Colonic mucosa (tissue), 4 donors: ENCODE results near the gene EDA. TPM values are rescaled to one million over a fixed set of nuclear protein-coding genes. Genes with fewer than 3 reads are reported as not detected.

Source experiments
- DNase-seq: peaks from one replicate; pipeline ENCODE4 v3.0.0-alpha.2; 2020
- H3K27ac ChIP-seq: fragments of 200-600 bp; one replicate; pipeline ENCODE4 v1.8.0; 2021
- H3K27me3 ChIP-seq: fragments of 200-600 bp; one replicate; pipeline ENCODE4 v1.8.0; 2021
- H3K36me3 ChIP-seq: fragments of 200-600 bp; one replicate; pipeline ENCODE4 v1.8.0; 2021
- H3K4me1 ChIP-seq: fragments of 200-600 bp; one replicate; pipeline ENCODE4 v1.8.0; 2021; ENCODE audit warnings: mild to moderate bottlenecking
- H3K4me3 ChIP-seq: fragments of 200-600 bp; one replicate; pipeline ENCODE4 v1.8.0; 2021
- H3K9ac ChIP-seq, 2 donors: one replicate each; pipeline ENCODE4 v1.7.0; 2013; ENCODE audit warnings: control low read depth in 2 of 2, low read depth in 2 of 2, low read length in 2 of 2
- H3K9me3 ChIP-seq: fragments of 200-600 bp; one replicate; pipeline ENCODE4 v1.8.0; 2021
- CTCF ChIP-seq: fragments of 200-600 bp; IDR thresholded peaks from one replicate; pipeline ENCODE4 v1.8.0; 2022; ENCODE audit warnings: antibody characterized with exemption, mild to moderate bottlenecking
- intact Hi-C: fragments of 100-400 bp; cut with DNase I; formaldehyde crosslinking; loops from one replicate; pipeline ENCODE4 v1.14.1; 2022
- total RNA-seq, 2 donors: library from RNA; stranded (reverse); fragmentation: NEBNext Ultra II Directional in 1 of 2; extraction: Animal tissue kit (Norgen Biotek cat#: 25700) in 1 of 2; gene quantifications; one replicate each; pipeline ENCODE4 v1.2.1, GENCODE V29; 2021
- donor health status: healthy.
- donor health status: DM: no; HTN: no; CAD: no.
- donor health status: DM: no; HTN: no; CAD: no.

The EDA gene
- total RNA-seq, 2 donors from 2014 or later = 1.6 to 1.9 TPM

GRCh38 chrX:69961365-69962072 lies 345.6 kb downstream of the EDA start:
- Histone ChIP-seq H3K9me3 (no peaks in the 10 kb centered on the region), H3K36me3 (no peaks in the 10 kb centered on the region), H3K4me1 (no peaks in the 10 kb centered on the region), H3K4me3 (no peak overlapping the region), H3K27me3 (no peaks in the 10 kb centered on the region), H3K9ac (no peak overlapping the region), H3K27ac (no peak overlapping the region)
- no peak for TF ChIP-seq CTCF
- DNase-seq = no peak
- intact Hi-C loops = no loop called here

- Histone ChIP-seq H3K27ac (no peak overlapping the region), H3K9me3 (no peaks in the 10 kb centered on the region), H3K4me1 (no peaks in the 10 kb centered on the region), H3K9ac (no peak overlapping the region), H3K4me3 (no peak overlapping the region), H3K36me3 (no peaks in the 10 kb centered on the region), H3K27me3 (no peaks in the 10 kb centered on the region)
- intact Hi-C loops = no loop called here
- DNase-seq = no peak
- TF ChIP-seq CTCF = no peak
These were observed 353.0 kb downstream of the EDA start for GRCh38 chrX:69968950-69969349.

- H3K4me1 ChIP-seq = no peaks in the 10 kb centered on the region
- H3K36me3 ChIP-seq = no peaks in the 10 kb centered on the region
- H3K27me3 ChIP-seq = no peaks in the 10 kb centered on the region
- no peak overlapping the region for H3K27ac ChIP-seq
- no peak overlapping the region for H3K4me3 ChIP-seq
- intact Hi-C loops = no loop called here
- H3K9ac ChIP-seq = no peak overlapping the region
- no peaks in the 10 kb centered on the region for H3K9me3 ChIP-seq
- TF ChIP-seq CTCF = no peak
- no peak for DNase-seq
These were observed 353.5 kb downstream of the EDA start for GRCh38 chrX:69969460-69969859.

GRCh38 chrX:69987691-69988090 lies 371.8 kb downstream of the EDA start:
- TF ChIP-seq CTCF = no peak

GRCh38 chrX:69988955-69989394 lies 373.1 kb downstream of the EDA start:
- Histone ChIP-seq H3K4me1 (no peaks in the 10 kb centered on the region), H3K36me3 (no peaks in the 10 kb centered on the region), H3K9me3 (no peaks in the 10 kb centered on the region), H3K27me3 (no peaks in the 10 kb centered on the region), H3K27ac (no peak overlapping the region), H3K9ac (no peak overlapping the region), H3K4me3 (no peak overlapping the region)
- DNase-seq = no peak
- no peak for TF ChIP-seq CTCF
- intact Hi-C loops = no loop called here

More at GRCh38 chrX:69987691-69988090, 371.8 kb downstream of the EDA start:
- Histone ChIP-seq H3K36me3 (no peaks in the 10 kb centered on the region), H3K9me3 (no peaks in the 10 kb centered on the region), H3K4me3 (no peak overlapping the region), H3K9ac (no peak overlapping the region), H3K4me1 (no peaks in the 10 kb centered on the region), H3K27ac (no peak overlapping the region), H3K27me3 (no peaks in the 10 kb centered on the region)
- no peak for DNase-seq
- intact Hi-C loops = no loop called here
